Sigmoid colon (tissue), 4 donors: ENCODE data around the gene TMEM121.

ENCODE experiments used
- EP300 ChIP-seq, 4 donors: sonication (generic); formaldehyde crosslinking; IDR thresholded peaks; one replicate each; pipeline ENCODE4 v1.6.1; 2017; ENCODE audit warnings: antibody characterized with exemption in 4 of 4
- POLR2A ChIP-seq, 2 donors: fragments of 450-650 bp; IDR thresholded peaks; one replicate each; pipeline ENCODE4 v1.6.1; 2016; ENCODE audit warnings: antibody characterized with exemption in 2 of 2, mild to moderate bottlenecking in 2 of 2, moderate library complexity in 2 of 2
- POLR2AphosphoS5 ChIP-seq, 4 donors: sonication (generic); formaldehyde crosslinking; IDR thresholded peaks; one replicate each; pipeline ENCODE4 v1.6.1; 2017; ENCODE audit warnings: antibody characterized with exemption in 4 of 4
- TF ChIP-seq, protein P1 (sequence below), 4 experiments: fragments of 450-650 bp in 3 of 4; fragments of 200-600 bp in 1 of 4; IDR thresholded peaks; one replicate each; pipeline ENCODE4 v1.5.1; 2016 to 2019; ENCODE audit warnings: antibody characterized with exemption in 4 of 4, mild to moderate bottlenecking in 3 of 4, moderate library complexity in 2 of 4

DNA sequence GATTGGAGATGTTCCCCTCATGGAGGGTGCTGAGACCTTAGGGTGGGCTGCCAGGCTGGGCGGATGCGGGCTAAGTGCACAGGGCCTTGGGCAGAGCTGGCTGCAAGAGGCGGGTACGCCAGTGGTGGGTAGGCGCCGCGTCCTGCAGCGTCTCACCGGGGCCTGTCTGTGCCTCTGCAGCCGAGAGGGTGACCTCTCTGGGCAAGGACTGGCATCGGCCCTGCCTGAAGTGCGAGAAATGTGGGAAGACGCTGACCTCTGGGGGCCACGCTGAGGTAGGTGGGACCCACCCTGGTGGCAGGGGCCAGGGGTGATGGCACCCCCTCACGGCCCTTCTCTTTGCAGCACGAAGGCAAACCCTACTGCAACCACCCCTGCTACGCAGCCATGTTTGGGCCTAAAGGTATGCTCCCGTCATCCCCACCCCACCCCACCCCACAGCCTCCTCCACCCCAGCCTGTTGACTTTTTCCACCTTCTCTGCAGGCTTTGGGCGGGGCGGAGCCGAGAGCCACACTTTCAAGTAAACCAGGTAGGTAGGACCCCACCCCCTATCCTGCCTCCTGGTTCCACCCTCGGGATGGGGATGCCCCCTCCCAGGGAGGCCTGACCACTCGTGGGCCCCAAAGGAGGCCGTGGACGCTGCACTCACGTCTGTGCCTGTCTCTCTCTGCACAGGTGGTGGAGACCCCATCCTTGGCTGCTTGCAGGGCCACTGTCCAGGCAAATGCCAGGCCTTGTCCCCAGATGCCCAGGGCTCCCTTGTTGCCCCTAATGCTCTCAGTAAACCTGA, 38.2 kb upstream of the TMEM121 start:
- TF ChIP-seq, protein P1, sequence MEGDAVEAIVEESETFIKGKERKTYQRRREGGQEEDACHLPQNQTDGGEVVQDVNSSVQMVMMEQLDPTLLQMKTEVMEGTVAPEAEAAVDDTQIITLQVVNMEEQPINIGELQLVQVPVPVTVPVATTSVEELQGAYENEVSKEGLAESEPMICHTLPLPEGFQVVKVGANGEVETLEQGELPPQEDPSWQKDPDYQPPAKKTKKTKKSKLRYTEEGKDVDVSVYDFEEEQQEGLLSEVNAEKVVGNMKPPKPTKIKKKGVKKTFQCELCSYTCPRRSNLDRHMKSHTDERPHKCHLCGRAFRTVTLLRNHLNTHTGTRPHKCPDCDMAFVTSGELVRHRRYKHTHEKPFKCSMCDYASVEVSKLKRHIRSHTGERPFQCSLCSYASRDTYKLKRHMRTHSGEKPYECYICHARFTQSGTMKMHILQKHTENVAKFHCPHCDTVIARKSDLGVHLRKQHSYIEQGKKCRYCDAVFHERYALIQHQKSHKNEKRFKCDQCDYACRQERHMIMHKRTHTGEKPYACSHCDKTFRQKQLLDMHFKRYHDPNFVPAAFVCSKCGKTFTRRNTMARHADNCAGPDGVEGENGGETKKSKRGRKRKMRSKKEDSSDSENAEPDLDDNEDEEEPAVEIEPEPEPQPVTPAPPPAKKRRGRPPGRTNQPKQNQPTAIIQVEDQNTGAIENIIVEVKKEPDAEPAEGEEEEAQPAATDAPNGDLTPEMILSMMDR (IDR thresholded peaks at IDR 0.05) = no peak
- TF ChIP-seq POLR2AphosphoS5 (IDR thresholded peaks at IDR 0.05) (no peak), POLR2A (IDR thresholded peaks at IDR 0.05) (no peak), EP300 (IDR thresholded peaks at IDR 0.05) (no peak)
